HG02973 (cell line): ENCODE results near the gene ZNF324.
"Not testable (repeated sequence)": the region's sequence is repeated elsewhere in the genome, so short reads cannot be mapped to it uniquely, and the experiment has no call there.

ENCODE experiments used
- ATAC-seq: cut with Tn5 transposase; IDR thresholded peaks from one replicate; pipeline ENCODE4 v1.9.1; 2021; ENCODE audit warnings: moderate library complexity; ENCODE audit not compliant: unreplicated experiment

Gene ZNF324

GRCh38 chr19:58498316-58499020 is 31.6 kb downstream of the ZNF324 start:
- ATAC-seq, result no peak

- peak; percentile 85 for ATAC-seq
Measured at GRCh38 chr19:58499021-58499927, 32.4 kb downstream of the ZNF324 start.

- no peak for ATAC-seq
Measured at GRCh38 chr19:58500242-58500641, 33.4 kb downstream of the ZNF324 start.

DNA sequence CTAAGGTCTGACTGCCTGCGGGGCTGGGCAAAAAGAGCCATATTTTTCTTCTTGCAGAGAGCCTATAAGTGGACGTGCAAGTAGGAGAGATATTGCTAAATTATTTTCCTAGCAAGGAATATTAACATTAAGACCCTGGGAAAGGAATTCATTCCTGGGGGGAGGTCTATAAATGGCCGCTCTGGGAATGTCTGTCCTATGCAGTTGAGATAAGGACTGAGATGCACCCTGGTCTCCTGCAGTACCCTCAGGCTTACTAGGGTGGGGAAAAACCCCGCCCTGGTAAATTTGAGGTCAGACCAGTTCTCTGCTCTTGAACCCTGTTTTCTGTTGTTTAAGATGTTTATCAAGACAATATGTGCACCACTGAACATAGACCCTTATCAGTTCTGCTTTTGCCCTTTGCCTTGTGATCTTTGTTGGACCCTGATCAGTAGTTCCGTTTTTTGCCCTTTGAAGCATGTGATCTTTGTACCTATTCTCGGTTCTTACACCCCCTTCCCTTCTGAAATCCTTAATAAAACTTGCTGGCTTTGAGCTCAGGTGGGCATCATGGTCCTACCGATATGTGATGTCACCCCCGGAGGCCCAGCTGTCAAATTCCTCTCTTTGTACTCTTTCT is 40.8 kb downstream of the ZNF324 start:
- not testable (repeated sequence) for ATAC-seq

GRCh38 chr19:58509731-58510083 is 42.8 kb downstream of the ZNF324 start:
- no peak for ATAC-seq

DNA sequence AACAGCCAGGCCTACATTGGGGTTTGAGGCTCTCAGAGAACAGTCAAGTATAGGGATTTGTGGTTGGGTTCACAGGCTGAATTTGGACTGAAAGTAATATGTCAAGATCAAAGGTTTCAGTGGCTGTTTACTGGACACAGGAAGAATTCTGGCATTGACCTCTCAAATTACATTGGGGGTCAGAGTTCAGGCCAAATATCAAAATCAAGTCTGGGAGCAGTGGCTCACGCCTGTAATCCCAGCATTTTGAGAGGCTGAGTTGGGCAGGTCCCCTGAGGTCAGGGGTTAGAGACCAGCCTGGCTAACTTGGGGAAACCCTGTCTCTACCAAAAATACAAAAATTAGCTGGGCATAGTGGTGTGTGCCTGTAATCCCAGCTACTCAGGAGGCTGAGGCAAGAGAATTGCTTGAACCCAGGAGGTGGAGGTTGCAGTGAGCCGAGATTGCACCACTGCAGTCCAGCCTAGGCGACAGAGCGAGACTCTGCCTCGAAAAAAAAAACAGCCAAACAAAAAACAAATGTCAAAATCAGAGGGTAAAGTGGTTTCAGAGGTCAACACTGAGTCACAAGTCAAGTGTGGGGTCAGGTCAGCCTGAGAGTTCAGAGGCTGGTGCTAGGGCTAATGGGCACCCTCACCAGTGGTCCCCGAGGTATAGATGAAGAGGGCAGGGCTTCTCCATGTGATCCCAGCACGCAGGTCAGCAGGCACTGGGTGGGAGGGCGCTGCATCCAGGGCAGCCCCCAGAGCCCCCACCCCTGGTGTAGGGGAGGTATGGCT is 43.4 kb downstream of the ZNF324 start:
- ATAC-seq, result no peak

- no peak for ATAC-seq
Measured at GRCh38 chr19:58511353-58512208, 44.7 kb downstream of the ZNF324 start, which contains the start of gene SLC27A5. SLC27A5 (minus strand) TSS chr19:58511992; CDS start chr19:58511955, 37 bp downstream.

DNA sequence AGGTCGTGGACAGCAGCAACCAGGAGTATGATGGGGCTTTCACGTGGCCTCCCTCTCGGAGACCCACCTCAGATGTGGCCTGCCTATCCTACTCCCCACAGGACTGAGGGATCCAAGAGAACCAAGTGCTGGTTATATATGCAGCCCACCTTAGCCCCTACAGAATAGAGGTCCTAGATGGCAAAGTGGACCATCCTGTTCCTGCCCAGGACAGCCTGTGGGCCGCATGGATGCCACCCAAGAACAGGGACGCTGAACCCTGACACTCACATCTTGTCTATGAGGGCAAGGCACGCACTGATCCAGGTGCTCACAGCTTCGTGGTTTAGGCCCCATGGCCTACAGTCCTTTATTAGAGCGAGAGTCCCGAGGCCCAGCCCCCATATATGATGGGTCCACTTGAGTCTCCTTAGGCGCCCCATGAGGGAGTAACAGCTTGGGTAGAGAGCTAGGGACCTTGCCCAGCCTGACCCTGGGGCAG is 46.4 kb downstream of the ZNF324 start:
- ATAC-seq, result no peak

DNA sequence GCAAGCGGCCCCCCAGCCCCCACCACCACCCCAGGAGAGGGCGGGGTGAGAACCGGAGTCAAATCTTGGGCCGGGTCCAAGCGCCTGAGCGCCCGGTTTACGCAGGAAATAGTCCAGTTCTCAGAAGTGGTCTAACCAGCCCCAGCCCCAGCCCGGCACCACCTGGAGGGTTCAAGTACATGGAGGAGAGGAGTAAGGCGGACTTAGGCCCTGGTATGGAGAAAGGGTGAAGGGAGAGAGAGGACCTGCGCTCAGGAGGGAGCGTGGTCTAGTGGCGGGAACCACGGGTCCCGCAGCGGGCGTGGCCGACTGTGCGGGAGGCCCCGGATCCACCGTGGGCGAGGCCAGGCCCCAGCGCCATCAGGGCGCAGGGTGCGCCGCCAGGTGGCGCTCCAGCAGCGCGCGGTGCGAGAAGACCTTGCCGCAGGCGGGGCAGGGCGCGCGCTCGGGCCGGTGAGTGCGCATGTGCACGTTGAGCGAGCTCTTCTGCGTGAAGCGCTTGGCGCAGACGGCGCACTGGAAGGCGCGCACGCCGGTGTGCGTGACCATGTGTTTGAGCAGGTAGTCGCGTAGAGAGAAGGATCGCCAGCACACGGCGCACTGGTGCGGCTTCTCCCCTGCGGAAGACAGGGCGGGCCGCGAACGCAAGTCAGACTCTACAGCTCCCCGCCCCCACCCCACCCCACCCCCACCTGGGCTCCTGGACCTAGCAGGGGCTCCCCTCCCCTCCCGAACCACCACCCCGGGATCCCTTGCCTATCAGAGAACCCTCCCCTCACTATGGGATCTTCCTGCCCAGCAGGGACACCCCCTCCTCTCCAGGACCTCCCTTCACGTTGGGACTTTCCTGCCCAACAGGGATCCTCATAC is 47.0 kb downstream of the ZNF324 start:
- peak; percentile 50 for ATAC-seq

- no peak for ATAC-seq
Measured at GRCh38 chr19:58514564-58515022, 47.7 kb downstream of the ZNF324 start.

- no peak for ATAC-seq
Measured at GRCh38 chr19:58515259-58515658, 48.4 kb downstream of the ZNF324 start.

- no peak for ATAC-seq
Measured at GRCh38 chr19:58516246-58516836, 49.5 kb downstream of the ZNF324 start.

- no peak for ATAC-seq
Measured at GRCh38 chr19:58516964-58517833, 50.3 kb downstream of the ZNF324 start.

GRCh38 chr19:58518256-58519086 is 51.6 kb downstream of the ZNF324 start:
- ATAC-seq, result no peak

DNA sequence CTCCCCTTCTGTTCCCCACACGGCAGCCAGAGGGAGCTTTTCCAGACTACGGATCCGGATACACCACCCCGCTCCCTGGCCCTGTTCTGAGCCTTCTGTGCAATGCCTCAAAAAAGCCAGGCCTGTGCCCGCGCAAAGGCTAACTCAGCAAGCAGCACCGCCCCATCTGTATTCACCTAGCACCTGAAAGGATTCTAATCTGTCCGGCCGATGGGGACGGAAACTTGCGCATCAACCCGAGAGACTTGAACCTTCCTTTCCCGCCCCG is 52.1 kb downstream of the ZNF324 start:
- no peak for ATAC-seq

DNA sequence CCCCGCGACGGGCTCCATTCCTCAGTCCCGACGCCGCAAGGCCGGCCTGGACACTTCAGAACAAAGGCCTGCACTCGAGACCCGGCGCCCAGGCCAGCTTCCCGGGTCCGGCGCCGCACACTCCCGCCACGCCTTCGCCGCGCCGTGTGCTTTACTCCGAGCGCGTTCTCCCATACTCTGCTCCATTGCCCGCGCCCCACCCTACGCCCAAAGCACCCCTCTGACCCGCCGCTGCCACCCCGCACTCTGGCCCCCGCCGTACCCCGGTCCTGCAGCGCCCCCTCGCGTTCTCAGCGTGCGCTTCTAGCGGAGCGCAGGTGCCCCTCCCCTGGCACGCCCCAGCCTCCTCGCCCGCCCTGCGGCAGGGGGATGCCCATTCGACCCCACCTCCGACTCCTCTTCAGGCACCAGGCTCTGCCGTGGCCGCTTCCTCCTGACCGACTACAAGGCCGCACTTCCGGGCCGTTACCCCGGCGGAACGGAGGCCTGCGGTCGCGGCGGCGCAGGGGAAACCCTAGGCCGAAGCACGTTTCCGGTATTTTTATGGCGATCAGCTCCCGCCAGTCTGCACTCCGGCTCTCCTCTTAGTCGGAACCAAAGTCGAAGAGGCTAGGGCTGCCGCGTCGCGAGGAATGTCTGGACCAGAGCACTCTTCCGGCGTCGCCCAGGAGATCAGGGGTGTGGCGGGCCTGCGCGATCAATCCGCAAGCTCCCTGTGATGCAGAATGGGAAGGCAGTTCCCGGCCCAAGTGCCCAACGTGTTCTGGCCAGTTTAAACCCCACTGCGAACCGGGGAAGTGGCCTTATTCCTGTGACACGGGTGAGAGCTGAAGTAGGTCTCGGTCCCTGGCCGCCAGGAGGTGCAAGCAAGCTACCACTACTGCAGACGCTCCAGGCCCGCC is 52.7 kb downstream of the ZNF324 start, which contains the start of gene ZBTB45:
Gene ZBTB45, minus strand, starts transcription at position 456 of the 902 bp plus-strand sequence. CDS start 2,137 bp downstream, outside the sequence.
- ATAC-seq, result peak; percentile 76
